Karpas-422 (cell line): ENCODE results near the gene ZNHIT2. TPM values are rescaled to one million over a fixed set of nuclear protein-coding genes. Genes with fewer than 3 reads are reported as not detected.

Source experiments
- DNase-seq: peaks from one replicate; pipeline ENCODE4 v3.0.0-alpha.2; 2015
- H2AFZ ChIP-seq: fragments of 200-600 bp; sonication (generic); 2 replicates; pipeline ENCODE4 v1.6.1; 2014; ENCODE audit warnings: antibody characterized with exemption, low read length, mixed read lengths
- H3K27ac ChIP-seq: fragments of 200-600 bp; sonication (generic); 2 replicates; pipeline ENCODE4 v1.5.1; 2014; ENCODE audit warnings: mild to moderate bottlenecking, low read length, moderate library complexity
- H3K27me3 ChIP-seq: fragments of 200-600 bp; sonication (generic); 2 replicates; pipeline ENCODE4 v1.6.1; 2014; ENCODE audit warnings: low read length, mixed read lengths
- H3K36me3 ChIP-seq: fragments of 200-600 bp; sonication (generic); 2 replicates; pipeline ENCODE4 v1.6.1; 2014; ENCODE audit warnings: low read length, mixed read lengths; ENCODE audit not compliant: insufficient read depth
- H3K4me1 ChIP-seq: fragments of 200-600 bp; sonication (generic); 2 replicates; pipeline ENCODE4 v1.6.1; 2014; ENCODE audit warnings: mild to moderate bottlenecking, low read length, mixed read lengths
- H3K4me2 ChIP-seq: fragments of 200-600 bp; sonication (generic); 2 replicates; pipeline ENCODE4 v1.6.1; 2014; ENCODE audit warnings: low read length, low read depth, mild to moderate bottlenecking; ENCODE audit not compliant: poor library complexity, severe bottlenecking
- H3K4me3 ChIP-seq: fragments of 200-600 bp; sonication (generic); 2 replicates; pipeline ENCODE4 v1.5.1; 2014; ENCODE audit warnings: mild to moderate bottlenecking, antibody characterized with exemption, low read length, mixed read lengths
- H3K79me2 ChIP-seq: fragments of 200-600 bp; sonication (generic); 2 replicates; pipeline ENCODE4 v1.6.1; 2014; ENCODE audit warnings: mild to moderate bottlenecking, low read length, mixed read lengths
- H3K9ac ChIP-seq: fragments of 200-600 bp; sonication (generic); 2 replicates; pipeline ENCODE4 v1.6.0; 2014; ENCODE audit warnings: low read length
- H3K9me2 ChIP-seq: fragments of 200-600 bp; sonication (generic), shearing (Covaris generic); replicated peaks from 2 replicates; pipeline ENCODE4 v1.6.0; 2014; ENCODE audit warnings: mild to moderate bottlenecking, low read length, moderate library complexity; ENCODE audit not compliant: insufficient read depth
- H3K9me3 ChIP-seq: fragments of 300-700, 200-600 bp; sonication (generic); 2 replicates; pipeline ENCODE4 v1.6.1; 2014; ENCODE audit warnings: low read length, mixed read lengths
- H4K20me1 ChIP-seq: fragments of 200-600 bp; sonication (generic); 2 replicates; pipeline ENCODE4 v1.6.1; 2014; ENCODE audit warnings: mild to moderate bottlenecking, antibody characterized with exemption, low read length, low read depth; ENCODE audit not compliant: insufficient read depth
- total RNA-seq: library from RNA; depleted of rRNA; stranded (reverse); fragments of >200 nt; shearing (Covaris generic); gene quantifications from 2 replicates; pipeline ENCODE4 v1.2.3, GENCODE V29; 2014; ENCODE audit warnings: low replicate concordance

The ZNHIT2 gene
- total RNA-seq, 1 experiment from 2014 or later, result 11.3 TPM

DNA sequence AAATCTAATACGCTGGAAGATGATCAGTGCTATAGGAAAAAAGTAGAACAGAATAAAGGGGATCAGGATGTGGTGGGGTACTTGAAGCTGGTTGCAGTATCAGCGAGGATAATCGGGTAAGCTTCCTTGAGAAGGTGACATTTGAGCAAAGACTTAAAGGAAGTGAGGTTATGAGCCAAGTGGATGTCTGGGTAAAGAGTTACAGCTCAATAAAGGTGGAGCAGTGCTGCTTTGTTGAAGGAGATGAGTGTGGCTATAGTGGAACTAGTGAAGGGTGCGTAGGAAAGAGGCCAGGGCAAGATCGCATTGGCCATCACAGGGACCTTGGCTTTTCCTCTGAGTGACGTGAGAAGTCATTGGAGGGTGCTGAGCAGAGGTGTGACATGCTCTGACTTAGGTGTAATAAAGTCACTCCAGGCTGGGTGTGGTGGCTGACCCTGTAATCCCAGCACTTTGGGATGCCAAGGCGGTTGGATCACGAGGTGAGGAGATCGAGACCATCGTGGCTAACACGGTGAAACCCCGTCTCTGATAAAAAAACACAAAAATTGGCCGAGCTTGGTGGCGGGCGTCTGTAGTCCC, 19.1 kb upstream of the ZNHIT2 start:
- H3K9ac ChIP-seq, result peak overlapping the region; percentile 99; the same call in 1 of the 2 replicates
- H3K27ac ChIP-seq, result peak overlapping the region; percentile 16; the same call in 1 of the 2 replicates
- DNase-seq, result peak; percentile 50
- H3K79me2 ChIP-seq, result peaks cover 20% of the 10 kb centered on the region
- no peak overlapping the region for H2AFZ ChIP-seq
- H4K20me1 ChIP-seq, result peaks cover 10% of the 10 kb centered on the region; the same call in 1 of the 2 replicates
- H3K4me2 ChIP-seq, result peak overlapping the region; percentile 98
- H3K9me3 ChIP-seq, result no peaks in the 10 kb centered on the region
- H3K36me3 ChIP-seq, result peaks cover 5% of the 10 kb centered on the region
- H3K4me1 ChIP-seq, result peaks cover 44% of the 10 kb centered on the region
- H3K4me3 ChIP-seq, result peak overlapping the region; percentile 91; the same call in 1 of the 2 replicates
- no peaks in the 10 kb centered on the region for H3K27me3 ChIP-seq
- H3K9me2 ChIP-seq, result no peaks in the 10 kb centered on the region

DNA sequence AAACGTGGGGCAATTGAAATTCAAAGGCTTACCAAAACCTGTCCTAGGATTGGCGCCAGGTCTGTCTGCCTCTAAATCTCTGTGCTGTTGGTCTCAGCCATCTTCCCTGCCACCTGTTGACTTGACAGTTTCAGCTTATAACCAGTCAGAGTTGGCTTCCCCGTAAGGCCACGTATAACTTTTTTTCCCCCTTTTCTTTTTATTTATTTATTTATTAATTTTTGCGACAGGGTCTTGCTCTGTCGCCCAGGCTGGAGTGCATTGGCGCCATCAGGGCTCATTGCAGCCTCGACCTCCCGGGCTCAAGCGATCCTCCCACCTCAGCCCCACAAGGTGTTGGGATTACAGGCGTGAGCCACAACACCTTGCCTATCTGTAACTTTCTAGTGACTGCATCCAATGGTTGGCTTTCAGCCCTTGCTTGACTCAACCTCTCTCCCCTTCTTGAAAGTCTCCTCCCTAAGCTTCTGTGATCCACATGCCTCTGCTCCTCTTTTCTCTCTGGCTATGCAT, 18.2 kb upstream of the ZNHIT2 start:
- Histone ChIP-seq H4K20me1 (peaks cover 18% of the 10 kb centered on the region; the same call in 1 of the 2 replicates), H3K36me3 (peaks cover 13% of the 10 kb centered on the region), H2AFZ (no peak overlapping the region), H3K27me3 (no peaks in the 10 kb centered on the region), H3K9me2 (no peaks in the 10 kb centered on the region), H3K79me2 (peaks cover 27% of the 10 kb centered on the region), H3K9ac (peak overlapping the region; percentile 99), H3K4me3 (peak overlapping the region; percentile 91), H3K27ac (peak overlapping the region; percentile 100), H3K4me2 (peak overlapping the region; percentile 98), H3K9me3 (no peaks in the 10 kb centered on the region), H3K4me1 (peaks cover 44% of the 10 kb centered on the region)
- peak; percentile 31 for DNase-seq

- peak overlapping the region; percentile 87; the same call in 1 of the 2 replicates for H2AFZ ChIP-seq
- H3K36me3 ChIP-seq, result peaks cover 16% of the 10 kb centered on the region
- peak overlapping the region; percentile 99 for H3K9ac ChIP-seq
These were observed 17.6 kb upstream of the ZNHIT2 start for GRCh38 chr11:65134952-65135632.

GRCh38 chr11:65134240-65134951, 16.9 kb upstream of the ZNHIT2 start, which contains the start of gene SYVN1:
SYVN1 (minus strand) TSS chr11:65134519; CDS start chr11:65133601, 918 bp downstream.
- H3K36me3 ChIP-seq, result peaks cover 23% of the 10 kb centered on the region
- H2AFZ ChIP-seq, result peak within 1 kb of the TSS; percentile 87; the same call in 1 of the 2 replicates
- H3K9me2 ChIP-seq, result no peaks in the 10 kb centered on the region

More at GRCh38 chr11:65134952-65135632, 17.6 kb upstream of the ZNHIT2 start:
- H3K4me2 ChIP-seq, result peak overlapping the region; percentile 98
- peak overlapping the region; percentile 100 for H3K27ac ChIP-seq
- peaks cover 44% of the 10 kb centered on the region for H3K4me1 ChIP-seq
- peaks cover 27% of the 10 kb centered on the region for H3K79me2 ChIP-seq
- peak overlapping the region; percentile 91 for H3K4me3 ChIP-seq
- no peaks in the 10 kb centered on the region for H3K9me2 ChIP-seq
- DNase-seq, result peak; percentile 97
- H3K27me3 ChIP-seq, result no peaks in the 10 kb centered on the region
- H3K9me3 ChIP-seq, result no peaks in the 10 kb centered on the region
- H4K20me1 ChIP-seq, result peaks cover 21% of the 10 kb centered on the region; the same call in 1 of the 2 replicates

GRCh38 chr11:65133724-65134123, 16.2 kb upstream of the ZNHIT2 start:
- Histone ChIP-seq H3K79me2 (peaks cover 27% of the 10 kb centered on the region), H3K36me3 (peaks cover 30% of the 10 kb centered on the region), H3K4me3 (peak overlapping the region; percentile 91), H3K9me2 (no peaks in the 10 kb centered on the region), H3K9ac (peak overlapping the region; percentile 99), H3K27ac (peak overlapping the region; percentile 100), H3K4me1 (peaks cover 57% of the 10 kb centered on the region), H4K20me1 (peaks cover 34% of the 10 kb centered on the region; the same call in 1 of the 2 replicates), H3K9me3 (no peaks in the 10 kb centered on the region), H3K27me3 (no peaks in the 10 kb centered on the region), H3K4me2 (peak overlapping the region; percentile 98), H2AFZ (no peak overlapping the region)
- DNase-seq, result peak; percentile 70

More at GRCh38 chr11:65134240-65134951, 16.9 kb upstream of the ZNHIT2 start, which contains the start of gene SYVN1:
- peak; percentile 96 for DNase-seq
- Histone ChIP-seq H3K27ac (peak within 1 kb of the TSS; percentile 100), H3K4me1 (peaks cover 50% of the 10 kb centered on the region), H3K9ac (peak within 1 kb of the TSS; percentile 99), H3K27me3 (no peaks in the 10 kb centered on the region), H3K4me3 (peak within 1 kb of the TSS; percentile 91), H3K4me2 (peak within 1 kb of the TSS; percentile 98), H3K9me3 (no peaks in the 10 kb centered on the region), H4K20me1 (peaks cover 28% of the 10 kb centered on the region; the same call in 1 of the 2 replicates), H3K79me2 (peaks cover 27% of the 10 kb centered on the region)

DNA sequence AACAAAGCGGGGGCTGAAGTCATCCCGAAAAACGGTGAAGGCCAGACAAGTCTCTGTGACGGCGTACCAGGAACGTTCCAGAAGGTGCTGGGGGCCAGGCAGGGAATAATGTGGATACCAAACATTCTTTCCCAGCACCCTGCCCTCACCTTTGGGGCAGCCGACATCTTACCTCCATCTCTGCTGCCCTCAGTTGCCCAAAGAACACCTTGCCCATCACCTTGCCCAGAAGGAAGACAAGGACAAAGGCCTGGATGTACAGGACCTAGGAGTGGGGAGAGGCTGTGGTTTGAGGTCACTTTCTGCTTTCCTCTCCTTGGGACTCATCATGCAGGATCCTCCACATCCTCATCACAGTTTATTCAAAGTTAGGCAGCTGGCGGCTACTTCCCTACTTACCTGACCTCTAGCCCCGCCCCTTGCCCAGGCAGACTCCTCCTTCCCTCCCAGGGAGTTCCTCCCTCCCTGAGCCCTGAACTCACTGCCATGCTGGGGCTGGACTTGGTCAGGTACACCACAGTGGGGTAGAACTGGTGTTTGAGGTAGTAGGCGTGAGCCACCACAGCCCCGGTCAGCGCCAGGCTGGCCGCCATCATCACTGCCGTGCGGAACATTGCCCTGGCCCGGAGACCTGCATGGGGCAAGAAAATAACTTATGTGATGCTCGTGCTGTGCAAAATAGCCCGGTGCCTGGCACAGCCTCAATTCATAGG, 15.6 kb upstream of the ZNHIT2 start:
- no peak overlapping the region for H2AFZ ChIP-seq
- H3K4me1 ChIP-seq, result peaks cover 63% of the 10 kb centered on the region
- peak; percentile 95 for DNase-seq

DNA sequence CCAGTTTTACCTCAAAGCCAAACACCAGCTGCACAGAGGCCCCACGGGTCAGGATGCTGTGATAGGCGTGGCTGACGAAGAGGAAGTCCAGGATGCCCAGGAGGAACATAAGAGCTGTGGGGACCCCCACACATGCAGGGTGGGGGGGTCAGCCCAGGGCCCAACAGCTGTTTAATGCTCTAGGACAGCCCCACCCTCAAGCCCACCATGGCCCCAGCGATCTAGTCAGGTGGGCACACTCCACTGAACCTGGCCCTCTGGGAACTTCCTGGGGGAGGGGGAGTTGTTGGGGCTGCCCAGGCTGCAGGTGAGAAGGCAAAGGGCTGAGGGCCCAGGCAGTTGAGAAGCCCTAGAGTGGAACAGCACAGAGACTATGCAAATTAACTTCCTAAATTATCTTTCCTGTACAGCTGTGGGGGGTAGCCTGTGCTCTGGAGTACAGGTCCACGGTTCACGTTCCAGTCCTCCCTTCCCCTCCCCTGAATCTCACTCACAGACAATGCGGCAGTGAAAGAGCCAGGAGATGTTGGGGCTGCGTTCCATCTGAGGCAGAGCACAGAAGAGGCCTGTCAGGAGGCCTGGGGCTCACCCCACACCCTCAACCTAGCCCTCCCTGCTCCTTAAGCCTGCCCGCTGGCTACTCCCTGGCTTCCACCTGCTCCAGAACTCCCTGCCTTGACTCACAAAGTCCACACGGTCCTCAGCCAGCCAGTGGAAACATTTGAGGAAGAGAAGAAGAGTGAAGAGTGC, 14.9 kb upstream of the ZNHIT2 start:
- peaks cover 34% of the 10 kb centered on the region; the same call in 1 of the 2 replicates for H4K20me1 ChIP-seq
- H3K4me1 ChIP-seq, result peaks cover 70% of the 10 kb centered on the region
- H3K36me3 ChIP-seq, result peaks cover 43% of the 10 kb centered on the region
- H3K4me3 ChIP-seq, result peak overlapping the region; percentile 91
- no peaks in the 10 kb centered on the region for H3K27me3 ChIP-seq
- H3K4me2 ChIP-seq, result peak overlapping the region; percentile 98
- peak overlapping the region; percentile 99 for H3K9ac ChIP-seq
- H3K27ac ChIP-seq, result peak overlapping the region; percentile 100
- peaks cover 27% of the 10 kb centered on the region for H3K79me2 ChIP-seq
- peak; percentile 97 for DNase-seq
- no peaks in the 10 kb centered on the region for H3K9me2 ChIP-seq
- H2AFZ ChIP-seq, result no peak overlapping the region
- H3K9me3 ChIP-seq, result no peaks in the 10 kb centered on the region

More for the DNA sequence above, 15.6 kb upstream of the ZNHIT2 start:
- Histone ChIP-seq H3K9me2 (no peaks in the 10 kb centered on the region), H3K27me3 (no peaks in the 10 kb centered on the region), H3K27ac (peak overlapping the region; percentile 100), H3K4me2 (peak overlapping the region; percentile 98), H3K79me2 (peaks cover 27% of the 10 kb centered on the region), H4K20me1 (peaks cover 34% of the 10 kb centered on the region; the same call in 1 of the 2 replicates), H3K36me3 (peaks cover 36% of the 10 kb centered on the region), H3K9me3 (no peaks in the 10 kb centered on the region), H3K4me3 (peak overlapping the region; percentile 91), H3K9ac (peak overlapping the region; percentile 99)
